ENCODE results near the gene RFTN1.

- TF ChIP-seq EZH2 (IDR thresholded peaks at IDR 0.05) (no peak), CTCF (IDR thresholded peaks at IDR 0.05) (no peak), EZH2phosphoT487 (IDR thresholded peaks at IDR 0.05) (no peak)
Measured at GRCh38 chr3:16478516-16478915, 35.0 kb downstream of the RFTN1 start.
